GM23338 (cell line): Measurements from ENCODE around the gene PLCH2. TPM values are rescaled to one million over a fixed set of nuclear protein-coding genes. Genes with fewer than 3 reads are reported as not detected.

Source experiments
- ATAC-seq: fragments of 200-7000 bp; cut with Tn5 transposase; 3 replicates; pipeline ENCODE4 v1.9.1; 2020
- DNase-seq: peaks from one replicate; pipeline ENCODE4 v3.0.0-alpha.2; 2015; ENCODE audit warnings: low spot score
- H2AFZ ChIP-seq: fragments of 200-600 bp; sonication (generic); 2 replicates; pipeline ENCODE4 v1.8.0; 2016; ENCODE audit warnings: antibody characterized with exemption, mild to moderate bottlenecking, moderate library complexity
- H3F3A ChIP-seq: fragments of 200-600 bp; sonication (generic); replicated peaks from 2 replicates; pipeline ENCODE4 v1.8.0; 2017; ENCODE audit warnings: antibody characterized with exemption, mixed run types, low read depth
- H3K27ac ChIP-seq: fragments of 200-600 bp; sonication (generic); 2 replicates; pipeline ENCODE4 v1.6.1; 2016; ENCODE audit warnings: low read depth
- H3K27me3 ChIP-seq: fragments of 200-600 bp; sonication (generic); 2 replicates; pipeline ENCODE4 v1.8.0; 2016; ENCODE audit warnings: mild to moderate bottlenecking, mixed run types, moderate library complexity; ENCODE audit not compliant: insufficient read depth
- H3K36me3 ChIP-seq: fragments of 200-600 bp; sonication (generic); 2 replicates; pipeline ENCODE4 v1.8.0; 2016; ENCODE audit warnings: mild to moderate bottlenecking; ENCODE audit not compliant: insufficient read depth
- H3K4me1 ChIP-seq: fragments of 200-600 bp; sonication (generic); 2 replicates; pipeline ENCODE4 v1.8.0; 2016; ENCODE audit warnings: mild to moderate bottlenecking, moderate library complexity; ENCODE audit not compliant: insufficient read depth
- H3K4me2 ChIP-seq: fragments of 200-600 bp; sonication (generic); 2 replicates; pipeline ENCODE4 v1.7.1; 2017; ENCODE audit warnings: mixed run types
- H3K4me3 ChIP-seq: fragments of 200-600 bp; sonication (generic); 2 replicates; pipeline ENCODE4 v1.6.1; 2016; ENCODE audit warnings: mixed run types
- H3K79me2 ChIP-seq: fragments of 200-600 bp; sonication (generic); replicated peaks from 2 replicates; pipeline ENCODE4 v1.8.0; 2017; ENCODE audit warnings: mild to moderate bottlenecking; ENCODE audit not compliant: insufficient read depth
- H3K9me2 ChIP-seq: fragments of 200-600 bp; sonication (generic); 2 replicates; pipeline ENCODE4 v1.8.0; 2017; ENCODE audit not compliant: insufficient read depth
- H4K20me1 ChIP-seq: fragments of 200-600 bp; sonication (generic); replicated peaks from 2 replicates; pipeline ENCODE4 v1.8.0; 2017; ENCODE audit warnings: mild to moderate bottlenecking; ENCODE audit not compliant: insufficient read depth
- H3K27ac Mint-ChIP-seq: 2 replicates; pipeline ENCODE4 v1.8.0; 2020; ENCODE audit warnings: inconsistent platforms, mild to moderate bottlenecking, moderate library complexity, mixed read lengths
- H3K27me3 Mint-ChIP-seq: 3 replicates; pipeline ENCODE4 v1.8.0; 2022; ENCODE audit warnings: low read depth, mild to moderate bottlenecking, moderate library complexity, mixed read lengths, inconsistent platforms; ENCODE audit not compliant: insufficient read depth, poor library complexity
- H3K36me3 Mint-ChIP-seq: 3 replicates; pipeline ENCODE4 v1.8.0; 2021; ENCODE audit warnings: low read depth, mild to moderate bottlenecking, inconsistent platforms, moderate library complexity, mixed read lengths
- H3K4me1 Mint-ChIP-seq: 3 replicates; pipeline ENCODE4 v1.8.0; 2020; ENCODE audit warnings: mild to moderate bottlenecking, inconsistent platforms, mixed read lengths
- H3K4me3 Mint-ChIP-seq: 3 replicates; pipeline ENCODE4 v1.8.0; 2021; ENCODE audit warnings: moderate library complexity, mild to moderate bottlenecking, inconsistent platforms, mixed read lengths
- H3K9me3 Mint-ChIP-seq: 3 replicates; pipeline ENCODE4 v1.8.0; 2020; ENCODE audit warnings: moderate library complexity, mild to moderate bottlenecking, inconsistent platforms, mixed read lengths
- CREB1 ChIP-seq: fragments of 250-450 bp; sonication (Bioruptor Pico); IDR thresholded peaks from 2 replicates; pipeline ENCODE4 v1.5.0; 2020; ENCODE audit warnings: low read depth, mild to moderate bottlenecking, moderate library complexity
- CTCF ChIP-seq, 2 experiments: fragments of 200-600 bp in 1 of 2; sonication (generic) in 1 of 2; conservative IDR thresholded peaks; 2 replicates each; pipeline versions ENCODE4 v1.5.1 to v1.6.1; 2016 to 2017; ENCODE audit warnings: antibody characterized with exemption in 2 of 2, low read depth in 2 of 2, mild to moderate bottlenecking in 2 of 2, moderate library complexity in 1 of 2
- ETS1 ChIP-seq: IDR thresholded peaks from 2 replicates; pipeline ENCODE4 v1.6.1; 2016; ENCODE audit warnings: antibody characterized with exemption
- EZH2 ChIP-seq: fragments of 200-600 bp; sonication (generic); IDR thresholded peaks from one replicate; pipeline ENCODE4 v1.8.0; 2017; ENCODE audit warnings: antibody characterized with exemption, mild to moderate bottlenecking, low read depth; ENCODE audit not compliant: unreplicated experiment
- EZH2phosphoT487 ChIP-seq: fragments of 200-600 bp; sonication (generic); IDR thresholded peaks from one replicate; pipeline ENCODE4 v1.8.1; 2018; ENCODE audit warnings: antibody characterized with exemption; ENCODE audit not compliant: unreplicated experiment
- JUNB ChIP-seq: IDR thresholded peaks from one replicate; pipeline ENCODE4 v1.6.1; 2016; ENCODE audit warnings: antibody characterized with exemption; ENCODE audit not compliant: unreplicated experiment
- NANOG ChIP-seq: IDR thresholded peaks from 2 replicates; pipeline ENCODE4 v1.6.1; 2016; ENCODE audit warnings: antibody characterized with exemption, borderline replicate concordance
- POLR2AphosphoS5 ChIP-seq: IDR thresholded peaks from 2 replicates; pipeline ENCODE4 v1.6.1; 2016; ENCODE audit warnings: antibody characterized with exemption, low read depth
- REST ChIP-seq: IDR thresholded peaks from one replicate; pipeline ENCODE4 v1.6.1; 2018; ENCODE audit warnings: antibody characterized with exemption; ENCODE audit not compliant: unreplicated experiment
- STAT1 ChIP-seq: IDR thresholded peaks from one replicate; pipeline ENCODE4 v1.6.1; 2016; ENCODE audit warnings: antibody characterized with exemption; ENCODE audit not compliant: unreplicated experiment
- ZNF114 ChIP-seq: fragments of 250-450 bp; sonication (Bioruptor Pico); IDR thresholded peaks from 2 replicates; pipeline ENCODE4 v1.5.0; 2020; ENCODE audit warnings: mild to moderate bottlenecking, moderate library complexity
- ZNF331 ChIP-seq: fragments of 250-450 bp; sonication (Bioruptor Pico); IDR thresholded peaks from 2 replicates; pipeline ENCODE4 v1.5.0; 2020; ENCODE audit warnings: low read depth, mild to moderate bottlenecking, moderate library complexity
- ZNF462 ChIP-seq: fragments of 250-450 bp; sonication (Bioruptor Pico); IDR thresholded peaks from 2 replicates; pipeline ENCODE4 v1.5.0; 2020; ENCODE audit warnings: mild to moderate bottlenecking, moderate library complexity
- polyA plus RNA-seq: library from polyadenylated mRNA; unstranded; fragments of >200 nt; fragmentation: Nextera tagmentation; extraction: Ambion mirVana; gene quantifications from 2 replicates; pipeline ENCODE4 v1.2.1, GENCODE V29; 2016
- total RNA-seq: library from RNA; depleted of rRNA; stranded (reverse); fragments of >200 nt; shearing (Covaris generic); gene quantifications from 2 replicates; pipeline ENCODE4 v1.2.3, GENCODE V29; 2014

PLCH2 gene
- total and polyA plus RNA-seq, 2 experiments from 2014 or later, result 0.31 TPM; not detected in 1

GRCh38 chr1:2480986-2481364 is 4.9 kb downstream of the PLCH2 start:
- Histone ChIP-seq H3K9me2 (no peaks in the 10 kb centered on the region), H3K27ac (no peak overlapping the region), H3K36me3 (no peaks in the 10 kb centered on the region), H3K79me2 (no peaks in the 10 kb centered on the region), H3K4me1 (no peaks in the 10 kb centered on the region), H3K4me3 (no peak overlapping the region), H3F3A (no peaks in the 10 kb centered on the region), H3K27me3 (no peaks in the 10 kb centered on the region), H3K4me2 (no peak overlapping the region), H2AFZ (no peak overlapping the region), H4K20me1 (no peaks in the 10 kb centered on the region)
- Mint-ChIP-seq H3K4me3 (no peak overlapping the region), H3K27ac (no peak overlapping the region), H3K4me1 (no peaks in the 10 kb centered on the region), H3K36me3 (no peaks in the 10 kb centered on the region), H3K9me3 (no peaks in the 10 kb centered on the region), H3K27me3 (peaks cover 1% of the 10 kb centered on the region)
- DNase-seq, result no peak
- no peak for ATAC-seq
- TF ChIP-seq REST (no peak), CREB1 (CRISPR knock-in tag) (no peak), NANOG (no peak), POLR2AphosphoS5 (no peak), ZNF331 (no peak), ETS1 (no peak), ZNF114 (CRISPR knock-in tag) (no peak), STAT1 (no peak), CTCF (conservative IDR thresholded peaks at IDR 0.05; ENCODE audit: low read depth in 2 of 2) (no peak), EZH2phosphoT487 (no peak), JUNB (no peak), ZNF462 (no peak), EZH2 (no peak)
